Forelimb muscle (tissue), 1 donor: ENCODE measurements around the gene TLE5. TPM values are rescaled to one million over a fixed set of nuclear protein-coding genes. Genes with fewer than 3 reads are reported as not detected.
"Not testable (repeated sequence)": the region's sequence is repeated elsewhere in the genome, so short reads cannot be mapped to it uniquely, and the experiment has no call there.

Experiments
- DNase-seq: peaks from one replicate; pipeline ENCODE4 v3.0.0-alpha.2; 2013; ENCODE audit warnings: low read depth
- polyA plus RNA-seq: library from polyadenylated mRNA; unstranded; fragments of 120-200 nt; gene quantifications from one replicate; pipeline ENCODE4 v1.2.1, GENCODE V29; 2013; ENCODE audit not compliant: insufficient read length

TLE5 gene
- polyA plus RNA-seq, 1 donor: 800 TPM

DNA sequence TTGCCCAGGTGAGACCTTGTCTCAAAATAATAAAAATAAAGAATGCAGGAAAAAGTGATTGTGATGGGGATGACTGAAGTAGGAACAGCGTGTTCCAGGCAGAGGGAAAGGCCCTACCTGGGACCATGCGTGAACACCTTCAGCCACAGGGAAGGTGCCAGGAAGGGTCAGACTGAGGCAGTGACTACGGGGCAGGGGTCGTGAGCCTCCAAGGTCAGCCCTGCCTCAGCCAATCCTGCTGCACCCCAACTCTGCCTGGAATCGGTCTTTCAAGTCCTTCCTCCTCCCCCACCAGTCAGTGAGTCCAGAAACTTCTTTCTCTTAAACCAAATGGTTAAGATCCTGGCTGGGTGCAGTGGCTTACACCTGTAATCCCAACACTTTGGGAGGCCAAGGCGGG is 17.1 kb downstream of the TLE5 start:
- no peak for DNase-seq

DNA sequence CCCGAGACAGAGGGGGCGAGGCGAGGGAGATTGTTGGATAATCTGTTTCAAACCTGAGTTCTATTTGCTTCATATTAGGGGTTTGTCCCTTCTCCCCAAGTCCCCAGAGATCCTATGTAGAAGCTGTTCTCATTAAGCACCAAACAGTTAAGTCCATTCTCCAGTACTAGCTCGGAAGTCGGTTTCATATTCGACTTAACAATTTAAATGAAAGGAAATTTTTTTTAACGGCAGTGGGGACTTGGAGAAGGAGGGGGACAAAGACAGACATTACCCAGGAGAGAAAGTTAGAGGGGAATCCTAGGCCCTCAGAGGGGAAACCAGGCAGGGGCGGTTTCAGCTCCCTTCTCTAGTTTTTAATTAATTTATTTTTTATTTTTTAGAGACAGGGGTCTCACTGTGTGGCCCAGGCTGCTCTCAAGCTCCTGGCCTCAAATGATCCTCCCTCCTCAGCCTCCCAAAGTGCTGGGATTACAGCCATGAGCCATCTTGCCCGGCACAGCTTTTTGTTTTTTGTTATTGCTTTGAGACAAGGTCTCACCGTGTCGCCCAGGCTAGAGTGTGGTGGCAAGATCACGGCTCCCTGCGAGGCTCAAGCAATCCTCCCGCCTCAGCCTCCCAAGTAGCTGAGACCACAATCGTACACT is 19.6 kb downstream of the TLE5 start:
- DNase-seq: no peak

DNA sequence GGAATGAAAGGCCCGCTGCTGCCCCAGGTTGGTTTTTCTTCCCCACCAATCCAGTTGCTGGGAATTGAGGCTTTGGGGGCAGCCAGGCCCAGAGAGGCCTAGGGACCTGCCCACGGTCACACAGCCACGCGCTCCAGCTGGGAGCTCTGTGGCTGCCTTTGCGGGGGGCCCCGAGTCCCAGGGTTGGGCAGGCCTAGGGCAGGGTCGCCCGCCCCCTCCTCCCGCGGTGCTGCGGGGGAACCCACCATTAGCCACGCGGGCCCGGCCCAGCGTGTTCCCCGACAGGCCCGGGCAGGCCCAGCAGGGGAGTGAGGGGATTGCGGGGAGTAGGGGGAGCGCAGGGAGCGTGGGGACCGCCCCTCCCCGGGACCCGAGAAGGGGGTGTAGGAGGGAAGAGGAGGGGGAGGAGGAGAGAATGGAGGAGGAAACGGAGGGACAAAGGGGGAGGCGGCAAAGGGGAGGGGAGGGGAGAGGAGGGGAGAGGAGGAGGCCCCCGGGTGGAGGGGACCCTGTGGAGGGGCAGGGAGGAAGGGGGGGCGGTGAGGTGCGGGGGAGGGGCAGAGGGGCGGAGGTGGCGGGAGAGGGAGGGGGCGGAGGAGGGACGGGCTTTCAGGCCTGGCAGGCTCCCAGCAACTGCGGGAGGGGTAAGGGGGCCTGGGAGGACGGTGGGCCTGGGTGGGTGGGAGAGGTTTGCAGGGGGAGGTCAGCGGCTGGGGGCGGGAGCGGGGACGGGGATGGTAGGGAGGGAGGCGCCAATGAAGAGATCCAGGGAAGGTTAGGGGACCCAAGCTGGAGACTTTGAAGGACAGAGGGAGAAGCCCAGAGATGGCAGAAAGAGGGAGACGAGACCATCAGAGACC is 20.3 kb downstream of the TLE5 start:
- no peak for DNase-seq

DNA sequence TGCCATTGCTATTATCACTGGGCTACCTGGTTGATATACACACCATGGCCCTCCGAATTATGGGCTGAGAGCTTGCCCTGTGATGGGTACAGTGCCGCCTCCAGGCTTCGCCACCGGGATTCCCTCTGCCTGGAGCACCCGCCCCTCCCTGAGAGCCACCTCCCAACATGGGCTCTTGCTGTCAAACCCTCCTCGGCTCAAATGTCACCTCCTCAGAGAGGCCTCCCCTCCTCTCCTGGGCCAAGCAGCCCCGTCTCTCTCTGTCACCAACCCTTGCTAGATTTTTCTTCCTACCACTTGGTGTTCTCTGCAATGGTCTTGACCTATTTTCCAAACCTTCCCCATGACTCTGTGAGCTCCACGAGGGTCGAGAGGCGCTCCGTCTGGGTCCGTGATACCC is 21.0 kb downstream of the TLE5 start:
- DNase-seq: no peak

DNA sequence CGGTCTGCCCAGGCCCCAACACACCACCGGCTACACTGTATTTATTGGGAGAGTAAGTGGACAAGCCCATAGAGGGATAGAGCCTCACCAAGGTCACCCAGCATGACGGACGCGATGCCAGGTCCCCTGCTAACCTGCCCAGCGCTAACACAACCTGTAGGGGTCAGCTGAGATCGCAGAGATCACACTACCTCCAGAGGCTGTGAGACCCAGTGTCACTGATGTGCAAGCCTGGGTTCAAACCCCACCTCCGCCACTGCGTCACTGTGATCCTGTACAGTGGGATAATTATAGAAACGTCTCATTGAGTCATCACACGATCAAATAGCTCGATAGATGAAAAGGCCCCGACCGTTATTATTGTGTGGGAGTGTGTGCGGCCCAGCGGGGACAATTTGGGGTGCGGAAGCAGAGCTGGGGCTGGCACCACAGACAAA is 22.6 kb downstream of the TLE5 start:
- no peak for DNase-seq

DNA sequence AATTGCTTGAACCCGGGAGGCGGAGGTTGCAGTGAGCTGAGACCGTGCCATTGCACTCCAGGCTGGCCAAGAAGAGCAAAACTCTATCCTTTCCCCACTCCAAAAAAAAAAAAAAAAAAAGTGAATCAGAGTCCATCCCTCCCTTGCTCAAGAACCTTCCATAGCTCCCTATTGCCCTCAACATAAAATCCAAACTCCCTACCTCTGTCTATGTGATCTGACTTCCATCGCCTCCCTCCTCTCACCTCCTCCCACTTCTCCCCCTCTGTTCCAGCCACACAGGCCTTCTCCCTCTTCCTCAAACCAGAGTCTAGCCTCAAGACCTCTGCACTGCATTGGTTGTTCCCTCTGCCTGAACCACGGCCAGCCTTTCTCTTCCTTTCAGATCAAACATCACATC is 23.2 kb downstream of the TLE5 start:
- no peak for DNase-seq

DNA sequence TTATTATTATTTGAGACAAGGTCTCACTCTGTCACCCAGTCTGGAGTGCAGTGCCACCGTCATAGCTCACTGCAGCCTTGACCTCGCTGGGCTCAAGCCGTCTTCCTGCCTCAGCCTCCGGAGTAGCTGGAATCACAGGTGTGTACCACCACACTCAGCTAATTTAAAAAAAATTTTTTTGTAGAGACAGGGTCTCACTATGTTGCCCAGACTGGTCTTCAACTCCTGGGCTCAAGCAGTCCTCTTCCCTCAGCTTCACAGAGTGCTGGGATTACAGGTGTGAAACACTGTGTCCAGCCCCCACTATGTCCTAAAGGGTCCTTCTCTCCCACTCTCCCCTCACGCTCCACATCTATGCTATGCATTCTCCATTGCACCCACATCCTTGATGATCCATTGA is 24.1 kb downstream of the TLE5 start:
- no peak for DNase-seq

DNA sequence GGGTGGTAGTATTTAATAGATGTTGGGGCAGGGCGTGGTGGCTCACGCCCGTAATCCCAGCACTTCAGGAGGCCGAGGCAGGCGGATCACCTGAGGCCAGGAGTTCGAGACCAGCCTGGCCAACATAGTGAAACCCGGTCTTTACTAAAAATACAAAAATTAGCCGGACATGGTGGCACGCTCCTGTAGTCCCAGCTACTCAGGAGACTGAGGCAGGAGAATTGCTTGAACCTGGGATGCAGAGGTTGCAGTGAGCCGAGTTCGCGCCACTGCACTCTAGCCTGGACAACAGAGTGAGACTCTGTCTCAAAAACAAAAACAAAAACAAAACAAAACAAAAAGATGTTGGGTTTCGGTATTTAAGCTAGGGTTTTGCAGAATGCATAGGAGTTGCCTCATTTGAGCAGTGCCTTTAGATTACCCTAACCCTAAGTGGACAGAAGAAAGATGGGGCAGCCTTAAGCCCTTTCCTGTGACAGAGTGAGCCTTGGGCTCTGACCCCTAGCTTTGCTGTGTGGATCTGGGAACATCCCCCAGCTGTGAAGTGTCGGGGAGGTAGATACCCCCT is 25.2 kb downstream of the TLE5 start:
- not testable (repeated sequence) for DNase-seq

DNA sequence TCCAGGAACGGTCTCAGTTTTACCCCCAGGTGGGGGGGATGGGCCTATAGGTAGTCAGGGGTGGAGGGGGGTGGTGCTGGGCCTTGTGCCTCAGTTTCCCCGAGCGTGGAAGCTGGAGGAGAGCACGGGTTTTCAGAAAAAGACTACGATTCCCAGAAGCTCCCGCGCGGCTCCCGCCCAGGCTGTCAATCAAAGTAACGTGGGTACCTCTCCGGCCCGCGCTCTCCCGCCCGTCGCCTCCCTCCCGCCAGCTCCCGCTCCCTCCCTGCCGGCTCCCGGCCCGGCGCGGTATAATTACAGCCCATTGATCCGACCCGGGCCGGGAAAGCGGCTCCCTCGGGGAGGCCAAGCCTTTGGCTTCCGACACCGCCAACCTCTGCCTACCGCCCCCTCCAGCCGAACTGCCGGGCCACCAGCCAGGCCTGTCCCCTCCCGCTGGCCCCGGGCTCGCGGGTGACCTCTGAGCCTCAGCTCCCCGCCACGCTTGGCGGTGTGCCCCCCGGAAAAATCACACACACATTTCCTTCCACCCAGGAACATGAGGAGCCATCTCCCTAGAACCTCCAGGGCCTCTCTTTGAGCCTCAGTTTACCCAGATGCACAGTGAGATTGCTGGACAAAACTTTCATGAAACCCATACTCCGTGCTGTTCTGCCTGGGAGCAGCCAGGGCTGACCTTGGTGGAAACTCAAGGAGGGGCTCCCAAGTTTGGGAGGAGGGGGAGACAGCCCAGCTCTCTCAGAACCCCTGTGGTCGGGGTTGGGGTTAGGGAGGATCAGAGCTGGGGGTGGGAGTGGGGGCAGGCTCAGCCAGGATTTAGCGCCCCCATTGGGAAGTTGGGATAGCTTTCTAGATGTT is 25.9 kb downstream of the TLE5 start:
- peak; percentile 91 for DNase-seq

DNA sequence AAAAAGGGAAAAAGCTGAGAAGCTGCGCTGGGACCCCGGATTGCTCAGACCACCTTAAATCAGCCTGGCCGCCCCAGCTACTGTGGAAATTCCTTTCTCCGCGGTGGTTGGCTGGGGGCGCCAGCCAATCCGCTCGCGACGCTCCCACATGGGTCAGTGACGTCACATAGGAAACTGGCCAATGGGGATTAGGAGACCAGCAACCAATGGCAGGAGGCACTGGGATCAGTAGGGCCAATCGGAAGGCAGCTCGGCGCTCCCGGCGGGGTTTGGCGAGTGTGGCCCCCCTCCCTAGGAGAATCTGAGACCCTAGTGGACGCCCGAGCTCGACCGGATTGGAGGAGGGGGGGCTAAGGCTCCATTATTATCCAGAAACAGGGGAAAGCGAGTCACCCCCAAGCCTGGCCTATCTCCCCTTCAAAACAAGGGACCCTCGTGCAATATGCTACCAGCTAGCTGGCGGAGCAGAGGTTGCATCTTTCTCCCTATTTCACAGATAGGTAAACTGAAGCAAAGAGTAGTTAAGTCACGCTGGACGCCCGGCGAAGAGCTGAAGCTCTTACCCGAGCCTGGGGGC is 26.7 kb downstream of the TLE5 start:
- peak; percentile 99 for DNase-seq

DNA sequence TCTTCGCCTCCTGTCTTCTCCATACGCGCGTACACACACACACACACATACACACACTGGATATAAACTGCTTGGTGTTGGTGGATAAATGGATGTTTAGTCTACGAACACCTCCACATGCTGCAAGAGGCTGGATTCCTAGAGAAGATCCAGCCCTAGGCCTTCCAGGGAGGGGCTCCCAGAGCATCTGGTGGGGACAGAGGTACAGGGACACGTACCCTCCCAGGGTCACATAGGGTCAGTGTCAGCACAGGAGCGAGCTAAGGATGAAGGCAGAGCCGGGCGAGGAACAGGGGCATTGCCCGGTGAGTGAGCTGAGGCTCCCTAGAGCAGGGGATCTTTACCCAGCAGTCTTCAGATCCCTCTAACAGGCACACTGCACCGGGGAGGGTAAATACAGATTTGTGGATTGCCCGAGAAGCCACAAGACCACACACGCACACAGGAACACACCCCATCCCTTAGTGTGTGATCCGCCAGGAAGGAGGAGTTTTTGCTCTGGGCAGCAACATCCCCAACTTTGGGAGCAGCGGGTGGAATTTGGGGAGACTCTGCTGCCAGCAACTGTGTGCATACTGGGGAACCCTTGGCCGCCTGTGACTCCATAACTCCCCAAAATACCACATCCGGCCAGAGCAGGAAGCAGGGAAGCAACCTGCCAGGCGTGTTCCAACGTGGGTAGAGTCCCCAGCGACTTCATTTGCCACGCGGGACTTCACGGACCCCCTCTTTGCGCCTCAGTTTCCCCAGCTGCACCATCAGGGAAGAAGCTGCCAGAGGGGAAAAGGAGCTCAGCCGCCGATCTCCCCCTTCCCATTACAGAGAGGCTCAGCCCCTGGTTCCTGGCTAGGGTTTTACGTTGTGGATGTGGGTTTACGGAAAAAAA is 27.4 kb downstream of the TLE5 start:
- no peak for DNase-seq

DNA sequence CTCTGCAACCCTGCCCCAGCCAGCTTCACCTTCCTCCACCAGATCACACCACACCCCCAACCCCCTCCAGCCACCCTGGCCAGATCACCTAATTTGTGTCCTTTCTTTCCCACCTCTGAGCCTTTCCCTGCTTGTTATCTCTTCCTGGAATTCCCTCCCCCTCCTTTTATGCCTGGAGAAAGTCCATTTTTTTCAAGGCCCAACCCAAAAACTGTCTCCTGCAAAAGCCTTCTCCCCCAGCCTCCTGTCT is 28.0 kb downstream of the TLE5 start:
- DNase-seq: no peak

DNA sequence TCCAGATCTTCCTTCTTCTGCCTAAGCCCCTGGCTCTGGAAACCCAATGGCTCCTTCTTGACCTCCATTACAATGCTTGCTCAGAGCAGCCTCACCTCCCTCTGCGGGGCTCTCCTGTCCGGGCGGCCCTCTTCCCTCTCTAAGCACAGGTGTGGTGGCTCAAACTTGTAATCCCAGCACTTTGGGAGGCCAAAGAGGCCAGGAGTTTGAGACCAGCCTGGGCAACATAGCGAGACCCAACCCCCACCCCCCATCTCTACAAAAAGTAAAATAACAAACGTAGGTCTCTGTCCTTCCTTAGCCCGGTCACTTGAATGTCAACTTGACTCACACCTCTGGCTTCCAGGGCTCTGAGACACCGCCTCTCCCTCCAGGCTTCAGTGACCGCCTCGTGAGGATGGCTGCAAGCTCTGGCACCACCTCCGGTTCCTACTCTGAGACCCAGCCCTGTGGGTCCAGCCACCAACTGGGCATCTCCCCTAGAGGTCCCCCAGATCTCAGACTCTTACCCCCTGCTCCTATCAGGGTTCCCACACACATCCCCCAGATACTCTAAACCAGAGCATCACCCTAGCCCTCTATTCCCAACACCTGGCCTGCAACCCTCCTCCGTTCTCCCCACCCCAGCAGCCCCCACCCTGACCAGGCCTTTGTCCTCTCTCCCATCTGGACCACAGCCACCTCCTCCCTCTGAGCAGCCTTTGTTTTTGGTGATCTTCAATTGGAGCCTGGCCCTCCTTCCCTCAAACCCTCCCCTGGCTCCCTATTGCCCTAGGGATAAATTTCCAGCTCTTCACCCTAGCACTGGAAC is 28.5 kb downstream of the TLE5 start:
- DNase-seq: no peak

DNA sequence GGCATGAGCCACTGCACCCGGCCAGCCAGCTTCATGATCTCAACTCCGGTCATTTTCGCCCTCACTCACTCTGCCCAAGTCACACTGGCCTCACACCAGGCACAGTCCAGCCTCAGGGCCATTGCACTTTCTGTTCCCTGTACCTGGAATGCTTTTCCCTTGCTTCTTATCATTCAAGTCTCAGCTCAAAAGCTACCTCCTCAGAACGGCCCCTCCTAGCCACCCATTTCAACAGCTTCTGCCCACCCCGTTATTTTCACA is 30.8 kb downstream of the TLE5 start:
- DNase-seq: no peak

DNA sequence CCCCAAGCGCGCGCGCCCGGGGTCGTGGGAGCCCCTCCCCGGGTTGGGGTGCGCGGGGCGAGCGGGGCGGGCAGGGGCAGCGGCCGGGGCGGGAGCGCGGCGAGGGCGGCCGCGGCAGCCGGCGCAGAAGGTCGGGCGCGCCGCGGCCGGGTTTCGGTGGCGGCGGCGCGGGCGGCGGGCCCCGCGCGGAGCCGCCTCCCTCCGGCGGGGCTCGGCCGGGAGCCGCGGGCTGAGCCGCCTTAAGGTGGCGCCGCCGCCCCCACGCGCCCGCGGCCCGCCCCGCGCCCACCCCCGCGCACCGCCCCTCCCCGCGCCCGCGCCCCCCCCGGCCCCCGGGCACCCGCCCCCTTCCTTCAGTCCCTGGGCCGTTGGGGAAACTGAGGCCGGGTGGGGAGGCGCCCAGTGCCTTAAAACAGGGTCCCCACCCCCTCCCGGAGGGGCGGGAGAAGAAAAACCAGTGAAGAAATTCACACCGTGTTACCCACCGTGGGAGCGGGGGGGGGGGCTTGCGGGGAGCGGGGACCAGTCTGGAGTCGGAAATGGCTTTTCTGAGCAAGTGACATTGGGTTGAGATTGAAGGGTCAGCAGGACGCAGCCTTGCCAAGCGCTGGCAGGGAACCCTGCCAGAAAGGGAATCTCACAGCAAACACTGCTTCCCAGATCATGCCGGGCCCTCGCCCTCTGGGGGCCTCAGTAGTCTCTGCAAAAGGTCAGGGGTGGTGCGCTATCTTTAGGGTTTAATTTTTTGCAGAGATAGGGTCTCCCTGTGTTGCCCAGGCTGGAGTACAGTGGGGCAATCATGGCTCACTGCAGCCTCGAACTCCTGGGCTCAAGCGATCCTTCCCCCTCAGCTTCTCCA is 33.0 kb downstream of the TLE5 start, which contains the start of gene TLE2:
TSS of gene TLE2 (minus strand) at position 216 of the 859 bp plus-strand sequence. CDS start 376 bp downstream, outside the sequence.
- no peak for DNase-seq

DNA sequence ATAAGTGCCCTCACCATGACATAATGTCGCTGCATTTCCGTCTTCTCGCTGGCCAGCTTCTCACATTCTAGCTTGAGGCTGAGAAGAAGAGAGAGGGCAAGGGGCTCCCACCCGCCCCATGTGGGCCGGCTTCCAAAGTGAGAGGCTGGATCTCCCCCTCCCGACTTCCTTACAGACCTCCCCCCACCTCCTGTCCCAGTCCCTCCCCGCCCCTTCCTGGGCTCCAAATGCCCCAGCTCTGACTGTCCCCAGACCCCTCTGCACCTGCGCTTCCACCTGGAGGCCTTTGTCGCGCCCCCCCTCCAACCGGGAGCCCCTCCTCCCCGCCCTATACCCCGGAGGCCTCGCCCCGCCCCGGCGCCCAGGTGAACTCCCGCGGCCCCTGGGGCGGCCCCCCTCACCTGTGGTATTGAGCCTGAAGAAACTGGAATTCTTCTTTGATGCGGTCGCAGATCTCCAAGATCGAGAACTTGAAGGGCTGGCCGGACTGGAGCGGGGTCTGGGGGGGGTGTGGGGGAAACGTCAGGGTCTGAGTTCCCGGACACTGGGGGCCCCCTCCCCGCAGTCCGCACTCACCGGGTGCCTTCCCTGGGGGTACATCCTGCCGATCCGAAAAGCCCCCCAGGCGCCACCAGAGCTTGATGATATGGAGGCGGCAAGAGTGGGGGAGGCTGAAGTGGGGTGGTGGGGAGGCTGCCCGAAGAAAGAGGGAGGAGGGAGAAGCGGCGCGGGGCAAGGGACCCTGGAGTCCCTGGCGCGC is 33.8 kb downstream of the TLE5 start:
- DNase-seq: no peak

DNA sequence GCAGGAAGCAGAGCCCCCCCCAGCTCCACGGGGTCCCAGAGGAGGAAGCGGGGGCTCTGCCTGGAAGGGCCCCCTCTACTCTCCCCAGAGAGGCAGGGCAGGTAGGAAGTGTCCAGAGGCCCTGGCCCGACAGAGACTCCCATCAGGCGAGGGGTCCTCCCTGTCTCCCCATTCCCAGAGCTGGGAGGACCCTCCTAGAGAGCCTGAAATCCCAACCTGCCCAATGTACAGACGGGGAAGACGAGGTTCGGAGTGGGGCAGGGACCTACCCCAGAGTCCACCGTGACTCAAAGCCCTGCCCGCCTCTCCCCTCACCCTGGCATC is 34.4 kb downstream of the TLE5 start:
- no peak for DNase-seq

DNA sequence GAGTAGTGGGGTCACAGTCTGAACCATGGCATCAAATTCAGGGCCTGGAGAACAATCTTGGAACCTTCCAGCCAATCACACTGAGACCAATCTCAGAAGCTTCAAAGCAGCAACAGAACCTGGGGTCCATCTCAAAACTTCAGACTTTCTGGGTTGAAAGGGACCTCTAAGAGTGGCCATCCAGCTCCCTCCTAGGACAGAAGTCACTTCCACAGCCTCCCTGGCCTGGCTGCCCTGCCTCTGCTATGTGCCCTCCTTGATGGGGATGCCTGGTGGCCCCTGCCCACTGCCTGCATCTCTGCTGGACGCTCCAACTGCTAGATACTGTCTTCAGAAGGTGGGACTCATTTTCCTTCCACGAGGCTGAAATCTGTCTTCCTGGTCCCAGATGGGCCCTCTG is 35.0 kb downstream of the TLE5 start:
- no peak for DNase-seq

DNA sequence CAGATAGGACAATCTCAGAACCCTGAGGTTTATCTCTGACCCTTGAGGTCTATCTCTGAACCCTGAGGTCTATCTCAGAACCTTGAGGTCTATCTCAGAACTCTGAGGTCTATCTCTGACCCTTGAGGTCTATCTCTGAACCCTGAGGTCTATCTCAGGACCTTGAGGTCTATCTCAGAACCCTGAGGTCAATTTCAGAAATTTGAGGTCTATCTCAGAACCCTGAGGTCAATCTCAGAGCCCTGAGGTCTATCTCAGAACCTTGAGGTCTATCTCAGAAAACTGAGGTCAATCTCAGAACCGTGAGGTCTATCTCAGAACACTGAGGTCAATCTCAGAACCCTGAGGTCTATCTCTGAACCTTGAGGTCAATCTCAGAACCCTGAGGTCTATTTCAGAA is 35.5 kb downstream of the TLE5 start:
- no peak for DNase-seq
